ACHN (cell line): ENCODE results near the gene LUC7L2.
"Not testable (repeated sequence)": the region's sequence is repeated elsewhere in the genome, so short reads cannot be mapped to it uniquely, and the experiment has no call there.

Experiments
- DNase-seq: peaks from one replicate; pipeline ENCODE4 v3.0.0-alpha.2; 2015
- in situ Hi-C: cut with HindIII; loops from 2 replicates; pipeline ENCODE4 v1.10.0; 2017; ENCODE audit warnings: low sequenced_read_pairs, low pct_ligation_motif_present, low pct_unique_long_range_greater_than_20kb

LUC7L2 gene

GRCh38 chr7:139345042-139345441 is 14.7 kb upstream of the LUC7L2 start:
- in situ Hi-C loops: no loop called here
- no peak for DNase-seq

GRCh38 chr7:139351027-139351426 is 8.7 kb upstream of the LUC7L2 start:
- no peak for DNase-seq
- in situ Hi-C loops: no loop called here

GRCh38 chr7:139354729-139355128 is 5.0 kb upstream of the LUC7L2 start:
- in situ Hi-C loops: no loop called here
- DNase-seq: no peak

- in situ Hi-C loops: no loop called here
- DNase-seq: no peak
These were observed 4.4 kb upstream of the LUC7L2 start for GRCh38 chr7:139355320-139355719.

GRCh38 chr7:139357729-139358506 is 1.8 kb upstream of the LUC7L2 start:
- DNase-seq, in situ Hi-C loops: not testable (repeated sequence)

- in situ Hi-C loops: no loop called here
- peak; percentile 87 for DNase-seq
These were observed 941 bp upstream of the LUC7L2 start for GRCh38 chr7:139358541-139359365.

GRCh38 chr7:139360210-139360947 is 685 bp downstream of the LUC7L2 start:
- in situ Hi-C loops: no loop called here
- DNase-seq: peak; percentile 98

- no peak for DNase-seq
- in situ Hi-C loops: no loop called here
These were observed 1.2 kb downstream of the LUC7L2 start for GRCh38 chr7:139360948-139361307.

- DNase-seq: no peak
- in situ Hi-C loops: no loop called here
These were observed 1.8 kb downstream of the LUC7L2 start for GRCh38 chr7:139361523-139361922.

GRCh38 chr7:139362302-139362701 is 2.6 kb downstream of the LUC7L2 start:
- no peak for DNase-seq
- in situ Hi-C loops: no loop called here

- in situ Hi-C loops: no loop called here
- no peak for DNase-seq
These were observed 3.3 kb downstream of the LUC7L2 start for GRCh38 chr7:139362981-139363380.

GRCh38 chr7:139365336-139365735 is 5.6 kb downstream of the LUC7L2 start:
- no peak for DNase-seq
- in situ Hi-C loops: no loop called here

- in situ Hi-C loops: no loop called here
- no peak for DNase-seq
These were observed 6.7 kb downstream of the LUC7L2 start for GRCh38 chr7:139366400-139366799.

GRCh38 chr7:139367438-139368155 is 7.9 kb downstream of the LUC7L2 start:
- DNase-seq: no peak
- in situ Hi-C loops: no loop called here

GRCh38 chr7:139370301-139370942 is 10.7 kb downstream of the LUC7L2 start:
- in situ Hi-C loops: no loop called here
- no peak for DNase-seq

GRCh38 chr7:139370943-139371313 is 11.2 kb downstream of the LUC7L2 start:
- in situ Hi-C loops: no loop called here
- no peak for DNase-seq

- in situ Hi-C loops: no loop called here
- no peak for DNase-seq
These were observed 14.6 kb downstream of the LUC7L2 start for GRCh38 chr7:139374246-139374645.

- DNase-seq: no peak
- in situ Hi-C loops: no loop called here
These were observed 22.7 kb downstream of the LUC7L2 start for GRCh38 chr7:139382439-139382838.
